HG03175 (cell line): ENCODE results near the gene BOK.

ENCODE experiments used
- ATAC-seq: cut with Tn5 transposase; IDR thresholded peaks from one replicate; pipeline ENCODE4 v1.9.1; 2021; ENCODE audit warnings: mild to moderate bottlenecking, moderate library complexity; ENCODE audit not compliant: unreplicated experiment

BOK gene

DNA sequence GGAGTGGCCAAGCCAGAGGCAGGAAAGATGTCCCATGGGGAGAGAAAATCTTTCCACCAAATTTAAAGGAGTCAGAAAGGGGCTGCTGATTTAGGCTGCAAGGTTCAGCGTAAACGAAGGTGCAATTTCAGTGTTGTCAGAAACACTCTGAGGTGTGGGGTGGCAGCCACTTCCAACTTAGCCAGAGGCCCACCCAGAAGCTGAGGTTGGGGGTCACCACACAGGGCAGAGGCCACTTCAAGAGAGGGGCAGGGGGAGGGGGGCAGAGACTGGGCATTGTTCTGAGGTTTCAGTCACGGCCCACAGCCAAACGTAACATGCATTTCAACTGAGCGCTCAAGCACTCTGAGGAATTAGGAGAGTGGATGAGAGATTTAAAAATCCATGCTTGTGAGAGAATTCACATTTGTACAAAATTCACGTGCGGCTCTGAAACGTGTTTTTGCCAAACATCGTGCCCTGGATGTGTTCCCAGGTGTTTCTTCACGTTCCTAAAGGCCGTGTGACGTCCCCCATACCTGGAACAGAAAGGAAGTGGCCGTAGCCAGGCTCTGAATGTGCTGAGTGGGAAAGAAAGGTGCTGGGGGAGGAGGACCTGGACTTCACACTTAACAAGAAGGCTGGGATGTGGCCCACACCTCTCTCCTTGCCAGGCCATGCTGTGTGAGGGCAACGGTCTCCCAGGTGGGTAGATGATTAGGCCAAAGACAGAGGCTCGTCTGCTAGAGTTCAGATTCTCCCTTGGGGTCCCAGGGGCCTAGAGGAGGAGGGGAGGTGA is 19.5 kb upstream of the BOK start:
- no peak for ATAC-seq

DNA sequence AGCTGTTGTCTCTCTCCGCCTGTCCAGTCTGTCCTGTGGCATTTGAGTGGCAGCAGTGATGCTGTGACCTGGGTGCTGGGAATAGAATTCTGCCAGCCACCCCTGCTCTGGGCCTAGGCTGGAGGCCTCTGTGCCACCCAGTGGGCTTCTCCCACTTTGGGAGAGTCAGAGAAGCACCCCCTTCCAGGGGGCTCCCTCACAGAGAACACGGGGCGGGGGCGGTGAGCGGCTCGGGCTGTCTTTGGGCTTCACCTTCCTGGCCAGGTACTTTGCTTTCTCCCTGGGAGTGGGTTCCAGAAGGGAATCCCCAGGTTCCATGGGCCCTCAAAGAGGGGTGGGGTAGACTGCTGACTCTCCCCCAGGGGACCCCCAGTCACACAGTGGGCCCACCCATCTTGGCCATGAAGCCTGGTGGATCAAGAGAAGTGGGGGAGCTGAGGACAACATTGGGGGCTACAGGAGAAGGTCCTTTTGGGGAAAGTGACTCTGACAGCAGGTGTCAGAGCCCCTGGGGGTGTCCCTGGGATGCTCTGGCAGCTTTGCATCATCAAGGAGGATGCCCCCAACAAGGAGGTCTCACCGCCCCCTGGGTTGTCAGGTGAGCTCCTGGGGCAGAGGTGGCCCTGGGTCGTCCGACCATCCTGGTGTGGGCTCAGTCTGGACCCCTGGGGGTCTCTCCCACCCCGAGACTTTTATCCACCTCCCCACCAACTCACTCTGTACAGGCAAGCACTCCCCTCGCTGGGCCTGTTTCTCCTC is 18.8 kb upstream of the BOK start:
- ATAC-seq, result no peak

DNA sequence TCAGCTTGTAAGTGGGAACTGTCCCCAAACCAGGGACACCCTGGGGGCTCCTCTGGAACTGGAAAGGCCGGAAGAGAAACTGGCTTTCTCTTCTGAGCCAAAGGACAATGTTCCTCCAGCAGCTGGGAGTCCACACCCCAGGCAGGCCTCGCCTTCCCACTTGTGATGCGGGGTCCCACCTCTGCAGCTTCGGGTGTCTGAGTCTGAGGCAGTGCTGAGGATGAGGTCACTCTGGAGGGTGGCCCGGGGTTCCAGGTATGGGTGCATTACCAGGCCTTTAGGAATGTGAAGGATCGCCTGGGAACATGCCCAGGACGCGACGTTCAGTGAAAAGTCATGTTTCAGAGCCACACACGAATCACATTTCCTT is 18.2 kb upstream of the BOK start:
- ATAC-seq, result no peak

DNA sequence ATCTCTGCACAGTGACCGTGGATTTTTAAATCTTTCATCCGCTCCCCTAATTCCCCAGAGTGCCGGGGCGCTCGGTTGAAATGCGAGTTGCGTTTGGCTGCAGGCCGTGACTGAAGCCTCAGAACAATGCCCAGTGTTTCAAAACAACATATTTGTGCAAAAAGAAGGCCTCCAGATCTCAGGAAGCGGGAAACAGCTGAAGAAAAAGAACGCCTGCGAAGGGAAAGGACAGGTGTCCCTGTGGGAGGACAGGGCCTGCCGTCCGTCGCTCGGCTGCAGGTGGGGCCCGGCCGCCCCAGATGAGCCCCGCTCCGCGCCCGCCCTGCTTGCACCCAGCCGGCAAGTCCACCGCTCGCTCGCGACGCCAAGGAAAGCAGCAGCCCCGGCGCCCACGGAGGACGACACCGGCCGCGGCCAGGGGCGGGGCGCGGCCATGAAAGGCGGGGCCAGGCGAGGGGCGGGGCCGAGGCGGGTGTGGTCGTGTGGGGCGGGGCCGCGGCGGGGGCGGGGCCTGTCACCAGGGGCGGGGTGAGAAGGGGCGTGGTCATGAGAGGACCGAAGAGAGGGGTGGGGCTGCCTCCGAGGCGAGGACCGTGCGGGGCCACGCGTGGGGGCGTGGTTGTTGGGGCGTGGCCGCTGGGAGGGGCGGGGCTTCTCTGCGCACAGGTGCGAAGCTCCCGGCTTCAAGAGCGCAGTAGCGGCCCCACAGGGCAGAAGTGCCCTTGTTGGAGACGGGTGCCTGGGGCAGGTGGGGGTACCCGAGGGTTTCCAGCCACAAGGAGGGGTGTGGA is 17.6 kb upstream of the BOK start:
- no peak for ATAC-seq

DNA sequence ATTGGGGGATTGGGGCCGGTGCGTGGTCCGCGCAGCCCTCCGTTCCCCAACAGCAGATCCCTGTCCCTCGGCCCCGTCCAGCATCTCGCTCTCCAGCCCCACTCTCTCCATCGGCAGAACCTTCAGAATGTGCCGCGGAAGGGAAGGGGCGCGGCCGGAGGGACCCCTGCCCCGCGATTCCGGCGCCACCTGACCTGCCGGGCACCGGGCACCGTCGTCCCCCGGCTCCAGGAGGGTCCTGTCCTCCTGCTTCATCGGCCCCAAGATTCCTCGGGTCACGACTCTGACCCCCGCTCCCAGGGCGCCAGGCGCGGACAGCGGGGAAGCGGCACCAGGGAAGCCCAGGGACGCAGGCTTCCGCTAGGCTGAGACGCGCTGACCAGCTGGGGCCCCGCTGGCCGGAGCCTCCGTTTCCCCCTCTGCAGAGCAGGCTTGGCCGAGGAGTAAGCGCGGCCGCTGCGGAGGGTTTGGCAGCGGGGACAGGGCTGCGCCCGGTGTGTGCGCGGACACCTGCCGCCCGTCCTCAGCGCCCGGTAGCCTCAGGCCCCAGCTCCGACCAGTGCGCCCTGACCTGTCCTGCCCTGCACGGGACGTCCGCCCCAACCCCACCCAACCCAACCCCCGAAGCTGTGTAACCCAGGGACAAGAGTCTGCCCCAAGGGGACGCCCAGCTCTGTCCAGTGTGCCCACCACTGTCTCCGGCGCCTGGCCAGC is 16.8 kb upstream of the BOK start:
- no peak for ATAC-seq

DNA sequence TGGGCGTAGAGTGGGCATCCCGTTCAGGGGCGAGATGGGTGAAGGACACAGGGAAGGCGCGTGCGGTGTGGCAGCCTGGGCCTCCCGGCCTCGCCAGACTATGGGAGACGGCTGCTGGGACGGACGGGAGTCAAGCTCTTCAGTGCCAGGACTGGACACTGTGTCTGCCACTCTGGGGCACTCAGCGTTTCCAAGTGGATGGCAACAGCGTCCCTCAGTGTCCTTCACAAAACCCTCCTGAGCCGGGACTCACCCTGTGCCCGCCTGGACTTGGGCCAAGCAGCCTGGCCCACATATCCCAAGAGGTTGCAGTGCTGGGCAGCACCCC is 16.3 kb upstream of the BOK start:
- no peak for ATAC-seq

DNA sequence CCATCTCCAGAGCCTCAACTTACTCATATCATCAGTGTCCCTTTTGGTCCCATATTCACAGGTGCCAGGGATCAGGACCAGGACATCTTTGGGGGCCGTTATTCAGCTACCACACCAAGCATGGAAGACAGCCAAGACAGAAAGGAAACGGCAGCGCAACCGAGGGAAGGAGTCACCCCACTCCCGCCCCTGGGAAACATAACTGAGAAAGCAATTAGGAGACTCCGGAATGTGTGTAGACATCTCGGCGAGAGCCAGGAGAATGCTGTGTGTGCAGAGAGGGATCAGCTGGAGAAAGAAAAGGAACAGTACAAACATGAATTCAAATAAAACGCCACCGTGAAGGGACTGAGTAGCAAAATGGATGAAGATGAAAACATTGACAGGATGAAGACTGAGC is 13.4 kb upstream of the BOK start:
- ATAC-seq, result no peak

DNA sequence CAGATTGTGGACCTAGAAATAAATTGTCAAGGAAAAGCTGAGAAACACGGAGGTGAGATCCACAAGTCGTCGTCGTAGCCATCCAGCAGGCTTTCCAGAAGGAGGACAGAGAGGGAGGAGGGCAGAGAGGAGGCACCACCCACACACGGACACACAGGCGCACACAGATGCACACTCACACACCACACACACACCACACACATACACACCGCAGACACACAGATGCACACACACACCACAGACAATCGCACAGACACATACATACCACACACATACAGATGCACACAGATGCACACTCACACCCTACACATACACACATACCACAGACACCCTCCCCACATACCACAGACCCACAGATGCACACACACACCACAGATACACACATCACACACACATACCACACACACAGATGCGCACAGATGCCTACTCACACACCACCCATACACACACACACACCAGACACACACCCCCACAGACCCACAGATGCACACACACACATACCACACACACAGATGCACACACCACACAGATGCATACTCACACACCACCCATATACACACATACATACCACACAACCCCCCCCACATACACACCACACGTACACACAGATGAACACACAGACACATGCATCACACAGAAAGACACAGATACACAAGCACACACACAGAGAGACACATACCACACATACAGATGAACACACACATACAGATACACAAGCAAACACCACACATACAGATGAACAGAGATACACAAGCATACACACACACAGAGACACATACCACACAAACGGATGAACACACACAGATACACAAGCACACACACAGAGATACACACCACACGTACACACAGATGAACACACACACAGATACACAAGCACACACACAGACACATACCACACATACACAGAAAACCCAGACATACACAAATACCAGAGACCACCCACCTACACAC is 12.7 kb upstream of the BOK start:
- ATAC-seq, result no peak

DNA sequence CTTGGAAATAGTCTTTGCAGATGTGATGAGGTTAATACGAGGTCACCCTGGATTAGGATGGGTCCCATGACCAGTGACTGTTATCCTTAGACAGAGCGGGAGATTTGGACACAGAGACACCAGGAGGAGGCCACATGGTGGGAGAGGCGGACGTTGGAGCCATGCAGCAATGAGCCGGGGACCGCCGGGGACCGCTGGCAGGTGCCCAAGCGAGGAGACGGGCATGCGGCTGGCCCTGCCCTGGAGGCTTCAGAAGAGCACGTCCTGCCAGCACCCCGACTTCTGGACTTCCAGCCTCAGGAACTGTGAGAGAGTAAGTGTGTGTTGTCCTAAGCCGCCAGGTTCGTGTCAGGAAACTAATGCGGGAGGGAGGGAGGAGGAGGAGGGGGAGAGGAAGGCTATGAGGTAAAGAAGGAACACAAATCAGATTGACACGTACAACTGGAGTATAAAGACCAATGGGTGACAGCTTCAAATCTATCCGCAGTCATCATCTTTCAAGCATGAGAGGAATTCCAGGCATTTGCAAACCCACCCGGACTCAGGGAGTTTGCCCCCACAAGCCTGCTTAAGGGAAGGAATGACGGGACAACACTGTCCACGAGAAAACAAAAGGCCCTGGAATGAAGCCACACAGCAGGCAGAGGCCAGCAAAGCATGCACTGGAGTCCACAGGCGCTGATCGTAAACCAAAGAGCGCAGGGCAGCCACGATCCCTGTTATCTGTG is 11.6 kb upstream of the BOK start:
- ATAC-seq, result no peak

DNA sequence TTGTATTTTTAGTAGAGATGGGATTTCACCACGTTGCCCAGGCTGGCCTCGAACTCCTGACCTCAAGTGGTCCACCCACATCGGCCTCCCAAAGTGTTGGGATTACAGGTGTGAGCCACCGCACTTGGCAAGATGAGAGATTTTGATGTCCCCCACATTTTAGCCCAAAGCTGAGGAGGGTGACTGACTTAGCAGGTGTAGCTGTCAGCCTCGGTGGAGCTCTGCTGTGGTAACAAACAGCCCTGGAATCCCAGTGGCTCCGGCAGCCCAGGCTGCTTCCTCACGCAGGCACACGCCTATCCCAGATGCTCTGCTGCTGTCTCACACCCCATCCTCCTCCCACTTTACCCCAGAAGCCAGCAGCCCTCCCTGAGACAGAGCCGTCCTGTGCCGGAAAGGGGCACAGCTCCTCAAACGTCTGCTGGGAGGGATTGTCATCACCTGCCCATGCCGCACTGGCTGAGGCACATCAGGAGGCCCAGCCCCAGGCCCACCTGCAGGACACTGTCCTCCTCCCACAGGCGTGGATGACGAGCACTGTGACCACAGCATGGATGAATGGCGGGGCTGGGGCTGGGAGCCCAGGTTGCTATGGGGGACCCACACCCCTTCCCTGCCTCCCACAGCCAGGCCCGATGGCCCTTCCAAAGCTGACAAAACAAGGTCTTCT is 10.6 kb upstream of the BOK start:
- ATAC-seq, result no peak

DNA sequence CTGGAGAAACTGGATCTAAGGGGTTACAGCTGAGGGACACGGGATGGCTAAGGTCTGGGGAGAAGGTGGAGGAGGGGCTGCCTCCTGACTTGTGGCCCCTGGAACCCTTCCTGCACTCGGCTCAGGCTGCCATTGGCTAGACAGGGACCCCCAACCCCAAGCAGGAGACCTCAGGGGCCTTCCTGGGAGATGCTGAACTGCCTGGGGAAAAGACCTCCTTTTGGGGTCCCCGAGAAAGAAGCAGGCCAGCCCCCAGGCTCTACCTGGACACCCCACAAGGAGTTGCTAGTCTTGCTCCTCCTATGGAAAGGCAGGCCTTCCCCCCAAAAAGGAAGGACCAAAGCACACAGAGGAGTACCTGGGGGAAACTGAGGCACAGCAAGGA is 10.1 kb upstream of the BOK start:
- no peak for ATAC-seq

DNA sequence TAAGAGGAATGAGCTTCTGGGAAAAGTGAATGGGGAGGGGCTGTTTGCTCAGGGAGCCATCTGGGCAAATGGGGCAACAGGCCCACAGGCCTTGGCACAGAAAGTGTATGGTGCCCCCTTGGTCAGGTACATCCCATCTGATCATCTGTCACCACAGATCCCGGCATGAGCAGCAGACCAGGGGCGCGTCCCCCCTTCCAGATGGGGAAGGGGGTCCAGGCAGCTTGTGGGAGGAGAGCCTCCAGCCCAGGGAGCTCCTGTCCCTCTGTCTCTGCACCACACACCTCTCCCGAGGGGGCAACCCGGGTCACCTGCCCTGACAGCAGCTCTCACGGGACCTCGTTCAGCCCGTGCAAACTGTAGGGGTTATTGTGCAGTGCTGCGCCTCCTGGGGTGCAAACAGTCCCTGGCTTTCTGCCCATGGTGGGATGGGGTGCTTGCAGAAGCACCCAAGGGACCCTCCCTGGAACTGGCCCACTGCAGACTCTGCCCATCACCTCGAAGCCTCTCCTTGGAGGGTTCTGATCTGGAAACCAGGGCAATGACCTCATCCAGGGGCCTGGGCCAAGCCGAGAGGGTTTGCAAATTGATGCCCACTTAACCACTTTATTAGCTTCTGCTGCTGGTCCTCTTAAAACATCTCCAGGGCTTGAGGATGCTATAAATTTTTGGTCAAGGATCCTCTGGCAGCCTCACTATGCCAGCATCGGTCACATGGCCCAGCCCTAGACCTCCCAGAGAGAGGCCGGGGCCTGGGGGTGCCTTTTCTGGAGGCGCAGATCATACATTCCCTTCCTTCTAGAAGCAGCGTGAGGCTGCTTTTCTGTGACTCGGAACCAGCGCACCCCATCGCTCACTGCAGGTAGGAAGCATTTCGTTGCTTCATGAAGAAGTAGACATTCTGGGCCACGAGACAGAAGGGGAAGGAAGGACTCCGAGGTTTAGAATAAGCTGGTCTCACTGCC is 7.6 kb upstream of the BOK start:
- ATAC-seq, result no peak

DNA sequence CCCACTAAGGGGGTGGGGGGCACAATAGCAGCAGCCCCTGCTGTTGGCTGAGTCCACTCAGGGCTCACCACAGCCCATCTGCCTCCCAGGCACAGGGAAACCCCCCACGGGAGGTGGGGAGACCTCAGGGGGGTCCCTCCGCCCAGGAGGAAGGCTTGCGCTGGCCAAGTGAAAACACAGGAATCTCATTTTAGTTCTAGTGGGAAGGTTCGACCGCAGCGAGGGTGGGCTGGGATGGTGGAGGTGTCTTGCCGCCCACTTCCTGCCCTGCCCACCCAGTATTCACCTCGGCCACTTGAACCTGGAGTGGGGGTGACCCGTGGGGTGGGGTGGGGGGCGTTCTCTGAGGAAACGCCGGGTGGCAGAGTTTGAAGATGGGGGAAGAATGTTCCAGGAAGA is 6.9 kb upstream of the BOK start:
- ATAC-seq, result no peak

DNA sequence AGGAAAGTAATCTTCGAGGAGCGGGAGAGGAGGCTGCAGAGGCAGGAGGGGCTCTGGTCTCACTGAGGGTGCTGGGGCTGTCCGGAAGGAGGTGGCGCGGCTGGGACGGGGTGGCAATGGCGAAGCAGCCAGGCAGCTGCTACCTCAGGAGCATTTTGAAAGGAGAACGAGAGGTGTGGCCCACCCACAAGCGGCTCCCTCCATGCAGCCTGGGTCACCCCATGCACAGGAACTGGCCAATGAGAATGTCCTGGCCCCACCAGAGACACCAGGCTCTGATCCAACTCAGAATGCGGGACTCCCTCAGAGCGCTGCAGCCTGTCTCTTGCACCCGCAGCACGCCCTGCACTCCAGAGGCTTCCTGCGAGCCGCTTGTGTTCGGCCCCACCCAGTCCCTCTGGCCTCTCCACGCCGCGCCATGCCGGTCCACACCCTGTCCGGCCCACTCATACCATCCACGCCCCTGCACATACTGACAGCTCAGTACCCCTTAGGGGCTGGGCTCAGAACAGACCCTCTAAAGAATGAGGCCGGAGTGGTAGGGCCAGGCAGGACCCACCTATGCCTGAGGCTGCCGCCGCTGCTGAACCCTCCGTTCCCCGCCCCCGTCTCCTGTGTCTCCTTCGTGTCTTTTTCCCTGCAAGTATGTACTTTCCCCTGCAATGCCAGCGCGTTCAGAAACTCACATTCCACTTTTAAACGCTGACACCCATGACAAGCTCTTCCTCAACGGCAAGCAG is 6.4 kb upstream of the BOK start:
- ATAC-seq, result no peak

DNA sequence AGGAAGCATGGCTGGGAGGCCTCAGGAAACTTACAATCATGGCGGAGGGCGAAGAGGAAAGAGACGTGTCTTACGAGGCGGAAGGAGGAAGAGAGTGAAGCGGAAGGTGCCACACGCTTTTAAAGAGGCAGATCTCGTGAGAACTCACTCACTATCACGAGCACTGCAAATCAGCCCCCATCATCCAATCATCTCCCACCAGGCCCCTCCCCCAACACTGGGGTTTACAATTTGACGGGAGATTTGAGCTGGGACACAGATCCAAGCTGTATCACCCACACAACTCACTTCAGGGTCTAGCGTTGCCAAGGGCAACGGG is 5.1 kb upstream of the BOK start:
- no peak for ATAC-seq

DNA sequence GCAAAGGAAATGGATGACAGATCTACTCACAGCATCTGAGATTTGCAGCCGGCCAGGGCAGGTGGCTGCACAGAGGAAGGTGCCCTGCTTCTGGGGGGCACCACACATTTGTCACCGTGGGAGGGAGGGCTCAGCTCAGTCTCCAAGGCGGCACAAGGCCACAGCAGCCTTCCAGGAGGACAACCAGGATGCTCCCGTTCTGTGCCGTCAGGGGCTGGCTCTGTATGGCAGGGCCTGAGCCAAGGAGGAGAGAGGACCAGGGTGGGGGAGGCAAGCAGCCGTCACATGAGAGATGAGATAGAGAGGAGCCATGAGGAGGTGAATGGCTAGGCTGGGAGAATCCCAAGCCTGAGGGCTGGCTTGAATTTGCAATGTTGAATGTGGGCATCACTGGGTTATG is 4.6 kb upstream of the BOK start:
- ATAC-seq, result no peak

DNA sequence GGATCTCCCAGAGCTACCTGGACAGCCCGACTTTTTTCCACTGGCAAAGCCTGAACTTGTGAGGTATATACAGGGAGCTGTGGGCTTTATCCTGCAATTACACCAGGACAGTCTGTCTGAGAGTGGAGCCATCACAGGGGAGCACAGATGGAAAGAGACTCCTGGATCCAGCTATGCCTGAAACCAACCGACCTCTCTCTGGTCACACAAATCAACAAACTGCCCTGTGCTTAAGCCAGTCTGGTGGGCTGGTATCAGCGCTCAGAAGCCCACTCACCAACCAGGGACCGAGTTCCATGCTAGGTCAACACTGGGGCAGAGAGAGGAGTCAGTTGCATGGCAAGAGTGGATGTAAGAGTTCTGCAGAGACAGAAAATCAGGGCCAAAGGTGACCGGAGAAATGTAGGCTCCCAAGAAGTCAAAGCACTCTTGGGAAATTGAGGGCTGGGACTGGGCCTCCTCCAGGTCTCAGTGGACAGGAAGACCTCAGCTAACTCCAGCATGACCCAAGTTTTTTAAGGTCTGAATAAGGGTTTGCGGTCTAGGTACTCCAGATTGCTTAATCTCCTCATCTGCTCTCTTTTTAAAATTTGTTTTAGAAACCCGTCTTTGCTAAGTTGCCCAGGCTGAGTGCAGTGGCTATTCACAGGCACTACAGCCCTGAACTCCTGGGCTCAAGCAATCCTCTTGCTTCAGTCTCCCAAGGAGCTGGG is 3.8 kb upstream of the BOK start:
- no peak for ATAC-seq
